WTC11 (cell line): ENCODE measurements around the gene PEX5.

ENCODE experiments used
- CTCF ChIP-seq: fragments of 200-600 bp; IDR thresholded peaks from 2 replicates; pipeline ENCODE4 v1.8.0; 2022; ENCODE audit warnings: antibody characterized with exemption
- TF ChIP-seq, protein P1 (sequence below): sonication (generic); formaldehyde crosslinking; IDR thresholded peaks from 2 replicates; pipeline ENCODE4 v1.8.0; 2022; ENCODE audit warnings: mild to moderate bottlenecking, missing genetic modification reagents

DNA sequence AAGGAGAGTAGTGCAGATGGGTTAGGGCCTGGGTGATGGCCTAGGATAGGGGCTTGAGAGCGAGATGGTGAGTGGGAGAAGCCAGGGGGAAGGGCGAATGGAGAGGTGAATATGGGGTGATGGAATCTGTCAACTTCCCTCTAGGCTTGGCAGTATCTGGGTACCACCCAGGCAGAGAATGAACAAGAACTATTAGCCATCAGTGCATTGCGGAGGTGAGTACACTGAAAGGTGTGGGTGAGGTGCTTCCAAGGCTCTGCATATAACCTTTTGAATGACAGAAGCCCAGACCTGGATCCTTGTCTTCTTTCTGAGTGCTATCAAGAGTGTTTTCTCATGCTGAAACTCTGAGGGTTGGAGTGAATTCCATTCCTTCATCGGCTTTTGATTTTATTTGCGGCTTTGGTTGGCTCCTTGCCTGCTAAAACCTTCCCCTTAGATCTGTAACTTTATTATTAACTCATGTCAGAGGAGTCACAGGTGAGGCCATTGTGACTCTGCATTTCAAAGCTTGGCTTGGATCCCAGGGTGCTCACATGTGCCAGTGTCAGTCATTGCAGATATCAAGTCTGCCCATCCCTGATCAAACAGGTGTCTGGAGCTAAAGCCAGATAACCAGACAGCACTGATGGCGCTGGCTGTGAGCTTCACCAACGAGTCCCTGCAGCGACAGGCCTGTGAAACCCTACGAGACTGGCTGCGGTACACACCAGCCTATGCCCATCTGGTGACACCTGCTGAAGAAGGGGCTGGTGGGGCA, 18.6 kb downstream of the PEX5 start:
- TF ChIP-seq, protein P1, sequence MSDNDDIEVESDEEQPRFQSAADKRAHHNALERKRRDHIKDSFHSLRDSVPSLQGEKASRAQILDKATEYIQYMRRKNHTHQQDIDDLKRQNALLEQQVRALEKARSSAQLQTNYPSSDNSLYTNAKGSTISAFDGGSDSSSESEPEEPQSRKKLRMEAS (CRISPR knock-in tag) = no peak
- TF ChIP-seq CTCF = no peak
